ENCODE results near the gene IFT43. TPM values are rescaled to one million over a fixed set of nuclear protein-coding genes. Genes with fewer than 3 reads are reported as not detected.

The IFT43 gene
- total RNA-seq, 2 donors from 2014 or later, result 7.9 to 11.5 TPM

GRCh38 chr14:76085358-76085757, 99.8 kb downstream of the IFT43 start:
- no peaks in the 10 kb centered on the region for H3K4me1 Mint-ChIP-seq (ENCODE audit: low read depth in 2 of 2)
- no peak for DNase-seq (ENCODE audit: low spot score)
- peak in 1 of 2 donors; percentile 34 for ATAC-seq

GRCh38 chr14:76086636-76087035, 101.1 kb downstream of the IFT43 start:
- Mint-ChIP-seq H3K4me1 (ENCODE audit: low read depth in 2 of 2) (no peaks in the 10 kb centered on the region), H3K27ac (no peak overlapping the region)
- no peak for ATAC-seq

More at GRCh38 chr14:76085358-76085757, 99.8 kb downstream of the IFT43 start:
- Mint-ChIP-seq H3K9me3 (no peaks in the 10 kb centered on the region), H3K27me3 (no peaks in the 10 kb centered on the region), H3K27ac (no peak overlapping the region), H3K36me3 (no peaks in the 10 kb centered on the region), H3K4me3 (no peak overlapping the region)

GRCh38 chr14:76088326-76088725, 102.8 kb downstream of the IFT43 start:
- H3K27ac Mint-ChIP-seq, result no peak overlapping the region
- no peak for DNase-seq (ENCODE audit: low spot score)
- H3K36me3 Mint-ChIP-seq, result no peaks in the 10 kb centered on the region
- H3K9me3 Mint-ChIP-seq, result no peaks in the 10 kb centered on the region
- no peaks in the 10 kb centered on the region for H3K4me1 Mint-ChIP-seq (ENCODE audit: low read depth in 2 of 2)
- H3K4me3 Mint-ChIP-seq, result no peak overlapping the region
- ATAC-seq, result no peak
- H3K27me3 Mint-ChIP-seq, result no peaks in the 10 kb centered on the region

More at GRCh38 chr14:76086636-76087035, 101.1 kb downstream of the IFT43 start:
- Mint-ChIP-seq H3K4me3 (no peak overlapping the region), H3K9me3 (no peaks in the 10 kb centered on the region), H3K36me3 (no peaks in the 10 kb centered on the region), H3K27me3 (no peaks in the 10 kb centered on the region)
- DNase-seq (ENCODE audit: low spot score), result no peak

DNA sequence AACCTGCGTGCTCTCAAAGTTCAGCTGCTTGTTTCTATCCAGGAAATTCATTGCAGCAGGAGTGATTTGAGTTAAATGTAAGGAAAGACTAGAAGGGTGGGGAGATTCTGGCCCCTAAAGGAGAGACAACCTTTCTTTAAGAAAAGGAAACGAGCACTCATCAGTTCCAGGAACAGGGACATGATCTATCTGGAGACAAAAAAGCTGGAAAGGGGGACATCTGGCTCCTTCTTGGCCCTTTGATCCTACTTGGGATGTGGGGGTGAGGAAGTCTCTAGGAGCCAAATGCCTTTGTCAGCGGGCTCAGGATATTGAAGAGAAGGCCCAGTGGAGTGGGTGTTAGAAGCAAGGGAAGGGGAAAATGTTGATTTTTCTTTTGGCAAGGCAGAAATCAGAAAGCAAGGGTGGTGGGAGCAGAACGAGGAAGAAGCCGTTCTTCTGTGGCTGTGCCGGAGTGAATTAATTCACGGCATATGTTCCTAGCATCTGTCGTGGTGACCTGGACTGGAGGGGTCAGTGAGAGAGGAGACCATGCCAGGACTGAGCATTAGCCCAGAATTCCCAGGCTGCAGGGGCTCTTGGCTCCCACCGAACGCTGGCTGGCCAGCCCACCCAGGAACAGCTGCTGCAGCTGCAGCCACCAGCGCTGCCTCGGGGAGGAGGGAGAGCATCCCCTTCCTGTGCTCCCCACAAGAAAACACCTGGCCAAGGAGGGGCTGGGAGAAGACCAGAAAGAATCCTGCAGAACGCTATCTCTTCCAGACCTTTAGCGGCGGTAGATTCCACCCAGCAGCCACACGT, 103.4 kb downstream of the IFT43 start:
- no peak overlapping the region for H3K4me3 Mint-ChIP-seq
- H3K27me3 Mint-ChIP-seq, result no peaks in the 10 kb centered on the region
- H3K4me1 Mint-ChIP-seq (ENCODE audit: low read depth in 2 of 2), result no peaks in the 10 kb centered on the region
- no peak for DNase-seq (ENCODE audit: low spot score)
- ATAC-seq, result no peak
- H3K27ac Mint-ChIP-seq, result no peak overlapping the region
- H3K36me3 Mint-ChIP-seq, result no peaks in the 10 kb centered on the region
- H3K9me3 Mint-ChIP-seq, result no peaks in the 10 kb centered on the region

GRCh38 chr14:76089575-76089974, 104.0 kb downstream of the IFT43 start:
- ATAC-seq, result no peak
- no peak overlapping the region for H3K4me3 Mint-ChIP-seq
- no peaks in the 10 kb centered on the region for H3K4me1 Mint-ChIP-seq (ENCODE audit: low read depth in 2 of 2)
- no peaks in the 10 kb centered on the region for H3K9me3 Mint-ChIP-seq
- no peak for DNase-seq (ENCODE audit: low spot score)
- no peaks in the 10 kb centered on the region for H3K36me3 Mint-ChIP-seq
- no peak overlapping the region for H3K27ac Mint-ChIP-seq
- no peaks in the 10 kb centered on the region for H3K27me3 Mint-ChIP-seq

GRCh38 chr14:76090616-76091391, 105.2 kb downstream of the IFT43 start:
- Mint-ChIP-seq H3K4me1 (ENCODE audit: low read depth in 2 of 2) (no peaks in the 10 kb centered on the region), H3K4me3 (no peak overlapping the region), H3K36me3 (no peaks in the 10 kb centered on the region), H3K9me3 (no peaks in the 10 kb centered on the region), H3K27ac (no peak overlapping the region), H3K27me3 (no peaks in the 10 kb centered on the region)
- ATAC-seq (peak in 1 of 2 donors; percentile 43), DNase-seq (ENCODE audit: low spot score) (no peak)

- ATAC-seq, result no peak
- Mint-ChIP-seq H3K4me1 (ENCODE audit: low read depth in 2 of 2) (no peaks in the 10 kb centered on the region), H3K27me3 (no peaks in the 10 kb centered on the region), H3K27ac (no peak overlapping the region), H3K4me3 (no peak overlapping the region), H3K9me3 (no peaks in the 10 kb centered on the region), H3K36me3 (no peaks in the 10 kb centered on the region)
- DNase-seq (ENCODE audit: low spot score), result no peak
Measured at GRCh38 chr14:76093077-76093476, 107.5 kb downstream of the IFT43 start.

- H3K4me1 Mint-ChIP-seq (ENCODE audit: low read depth in 2 of 2), result no peaks in the 10 kb centered on the region
- H3K27ac Mint-ChIP-seq, result no peak overlapping the region
- no peak for ATAC-seq
- H3K9me3 Mint-ChIP-seq, result no peaks in the 10 kb centered on the region
- no peak for DNase-seq (ENCODE audit: low spot score)
- H3K36me3 Mint-ChIP-seq, result no peaks in the 10 kb centered on the region
- peaks cover 0 to 3% of the 10 kb centered on the region in 2 donors for H3K27me3 Mint-ChIP-seq
- H3K4me3 Mint-ChIP-seq, result no peak overlapping the region
Measured at GRCh38 chr14:76096257-76096656, 110.7 kb downstream of the IFT43 start.

DNA sequence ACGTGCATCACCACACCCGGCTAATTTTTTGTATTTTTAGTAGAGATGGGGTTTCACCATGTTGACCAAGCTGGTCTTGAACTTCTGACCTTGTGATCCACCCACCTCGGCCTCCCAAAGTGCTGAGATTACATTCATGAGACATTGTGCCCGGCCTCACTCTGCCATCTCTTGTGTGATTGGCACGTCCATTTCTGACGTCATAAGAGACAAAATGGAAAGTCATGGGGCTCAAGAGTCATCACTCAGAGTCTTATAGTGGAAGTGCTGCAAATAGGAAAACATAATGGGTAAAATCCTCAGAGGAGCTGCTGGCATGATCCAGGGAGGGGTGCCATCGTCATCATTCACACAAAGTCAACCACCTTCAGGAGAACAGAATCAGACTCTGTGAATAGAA, 112.0 kb downstream of the IFT43 start:
- DNase-seq (ENCODE audit: low spot score) (no peak), ATAC-seq (no peak)
- Mint-ChIP-seq H3K27ac (no peak overlapping the region), H3K36me3 (no peaks in the 10 kb centered on the region), H3K9me3 (no peaks in the 10 kb centered on the region), H3K27me3 (peaks cover 0 to 3% of the 10 kb centered on the region in 2 donors), H3K4me1 (ENCODE audit: low read depth in 2 of 2) (no peaks in the 10 kb centered on the region), H3K4me3 (no peak overlapping the region)

DNA sequence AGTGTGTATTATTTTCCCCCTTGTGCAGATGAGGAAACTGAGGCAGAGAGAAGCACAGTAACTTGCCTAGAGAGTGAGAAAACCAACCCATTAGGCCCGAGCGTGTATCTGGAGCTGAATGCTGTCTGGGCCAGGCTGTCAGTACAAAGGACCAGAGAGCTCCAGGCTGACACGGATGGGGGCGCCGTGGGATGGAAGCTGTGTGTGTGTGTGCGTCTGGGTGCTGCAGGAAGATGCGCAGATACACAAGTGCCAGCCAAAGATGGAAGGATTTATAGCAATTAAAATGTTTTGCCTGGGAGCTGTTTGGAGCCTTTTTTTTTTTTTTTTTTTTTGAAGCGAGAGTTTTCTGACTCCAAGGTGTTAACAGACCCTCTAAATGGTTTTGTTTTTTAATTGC, 112.5 kb downstream of the IFT43 start:
- Mint-ChIP-seq H3K36me3 (no peaks in the 10 kb centered on the region), H3K9me3 (no peaks in the 10 kb centered on the region), H3K27ac (no peak overlapping the region)

DNA sequence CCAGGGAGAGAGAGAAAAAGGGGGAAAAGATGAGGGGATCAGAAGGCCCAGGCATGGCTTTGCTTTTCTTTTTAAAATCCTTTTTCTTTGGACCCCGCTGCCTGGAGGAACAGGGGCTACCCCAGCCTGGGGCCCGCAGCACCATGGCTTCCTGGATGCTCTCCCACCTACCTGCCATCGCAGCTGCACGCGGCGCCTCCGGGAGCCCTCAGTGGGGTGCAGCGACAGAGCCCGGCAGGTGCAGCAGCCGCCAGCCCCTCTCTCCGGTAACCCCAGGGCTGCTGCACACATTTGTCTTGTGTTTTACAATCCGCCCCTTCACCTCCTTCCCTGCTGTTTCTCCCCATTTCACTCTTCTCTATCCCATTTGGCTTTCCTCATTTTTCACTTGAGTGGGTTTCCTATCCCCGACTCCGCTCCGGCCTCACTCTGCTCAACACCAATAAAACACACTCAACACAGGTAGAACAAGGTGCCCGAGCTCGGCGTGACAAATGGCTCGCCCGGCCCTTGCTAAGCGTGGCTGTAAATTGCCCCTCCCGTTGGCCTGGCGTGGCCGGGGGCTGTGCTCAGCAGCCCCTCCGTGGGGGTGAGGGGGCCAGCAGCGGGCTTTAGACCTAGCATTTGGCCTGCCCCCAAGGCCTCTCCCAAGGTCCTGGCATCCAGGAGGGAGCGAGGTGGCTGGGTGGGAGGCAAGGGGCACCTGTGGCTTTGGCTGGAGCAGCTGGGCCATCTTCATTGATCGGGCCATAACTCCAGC, 113.5 kb downstream of the IFT43 start:
- peaks cover 0 to 3% of the 10 kb centered on the region in 2 donors for H3K27me3 Mint-ChIP-seq
- no peaks in the 10 kb centered on the region for H3K9me3 Mint-ChIP-seq
- ATAC-seq, result no peak

More for the DNA sequence above, 112.5 kb downstream of the IFT43 start:
- no peak for DNase-seq (ENCODE audit: low spot score)
- H3K4me1 Mint-ChIP-seq (ENCODE audit: low read depth in 2 of 2), result no peaks in the 10 kb centered on the region
- no peak overlapping the region for H3K4me3 Mint-ChIP-seq
- H3K27me3 Mint-ChIP-seq, result peaks cover 0 to 3% of the 10 kb centered on the region in 2 donors
- no peak for ATAC-seq

DNA sequence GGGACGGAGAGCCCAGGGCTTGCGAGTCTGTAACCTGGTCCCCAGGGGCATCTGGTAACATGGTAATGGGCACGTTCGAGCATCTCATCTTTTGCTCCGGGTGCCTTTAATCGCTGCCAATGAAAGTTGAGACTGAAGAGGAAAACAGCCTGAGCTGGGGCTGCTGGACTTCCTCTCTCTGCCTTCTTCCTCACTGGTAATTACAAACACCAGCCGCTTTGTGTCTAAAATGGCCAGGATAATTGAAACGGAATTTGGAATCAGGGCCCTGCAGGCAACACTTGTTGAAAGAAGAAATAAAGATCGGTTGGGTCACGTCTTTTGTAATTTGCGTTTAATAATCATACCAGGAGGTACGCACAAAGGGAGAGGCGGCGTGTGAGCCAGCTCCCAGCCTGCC, 114.7 kb downstream of the IFT43 start:
- no peak overlapping the region for H3K4me3 Mint-ChIP-seq
- H3K4me1 Mint-ChIP-seq (ENCODE audit: low read depth in 2 of 2), result no peaks in the 10 kb centered on the region
- H3K36me3 Mint-ChIP-seq, result no peaks in the 10 kb centered on the region
- no peaks in the 10 kb centered on the region for H3K9me3 Mint-ChIP-seq
- no peak for DNase-seq (ENCODE audit: low spot score)
- ATAC-seq, result no peak
- peaks cover 0 to 3% of the 10 kb centered on the region in 2 donors for H3K27me3 Mint-ChIP-seq
- H3K27ac Mint-ChIP-seq, result no peak overlapping the region

More for the DNA sequence above, 113.5 kb downstream of the IFT43 start:
- Mint-ChIP-seq H3K4me3 (no peak overlapping the region), H3K36me3 (no peaks in the 10 kb centered on the region), H3K4me1 (ENCODE audit: low read depth in 2 of 2) (no peaks in the 10 kb centered on the region), H3K27ac (no peak overlapping the region)
- DNase-seq (ENCODE audit: low spot score), result no peak

DNA sequence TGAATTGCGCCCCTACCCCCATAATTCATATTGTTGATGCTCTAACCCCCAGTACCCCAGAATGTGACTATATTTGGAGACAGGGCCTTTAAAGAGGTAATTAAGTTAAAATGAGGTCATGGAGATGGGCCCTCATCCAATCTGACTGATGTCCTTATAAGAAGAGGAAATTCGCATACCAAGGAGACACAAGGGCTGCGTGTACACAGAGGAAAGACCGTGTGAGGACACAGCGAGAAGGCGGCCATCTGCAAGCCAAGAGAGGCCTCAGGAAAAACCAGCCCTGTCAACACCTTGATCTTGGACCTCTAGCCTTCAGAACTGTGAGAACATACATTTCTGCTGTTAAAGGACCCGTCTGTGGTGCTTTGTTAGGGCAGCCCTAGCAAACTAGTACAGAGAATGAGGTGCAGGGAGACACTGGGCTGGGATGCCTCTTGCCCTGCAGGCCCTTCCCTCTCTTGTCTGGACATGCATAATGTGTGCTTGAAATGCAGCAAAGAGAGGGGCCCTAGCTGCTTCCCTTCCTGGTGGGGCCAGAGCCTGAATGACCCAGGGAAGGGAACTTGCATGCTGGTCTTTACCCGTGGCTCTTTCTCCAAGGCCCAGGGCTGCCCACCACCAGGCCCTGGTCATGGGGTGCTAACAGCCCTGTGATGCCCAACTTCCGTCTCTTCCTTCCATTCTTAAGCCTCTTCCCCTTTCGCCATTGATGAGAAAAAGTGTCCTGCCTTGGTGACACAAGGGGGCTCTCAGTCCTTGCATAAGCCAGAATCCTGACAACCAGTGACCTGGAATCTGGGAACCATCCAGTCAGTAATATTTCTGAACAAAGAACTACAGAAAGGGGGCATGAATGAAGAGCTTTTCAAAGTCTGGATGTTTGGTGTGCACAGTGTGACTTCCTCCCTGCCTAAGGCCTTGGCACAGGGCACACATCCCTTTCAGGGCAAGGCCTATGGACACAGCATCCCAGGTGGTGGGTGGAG, 116.1 kb downstream of the IFT43 start:
- ATAC-seq, result no peak
- Mint-ChIP-seq H3K4me1 (ENCODE audit: low read depth in 2 of 2) (peaks cover 0 to 3% of the 10 kb centered on the region in 2 donors), H3K27me3 (peaks cover 7 to 10% of the 10 kb centered on the region in 2 donors), H3K27ac (no peak overlapping the region), H3K9me3 (no peaks in the 10 kb centered on the region), H3K4me3 (no peak overlapping the region), H3K36me3 (no peaks in the 10 kb centered on the region)
- no peak for DNase-seq (ENCODE audit: low spot score)
